Activated CD8-positive, alpha-beta memory T cell treated with anti-CD3 and anti-CD28 coated beads for 36 hours (primary cell): ENCODE measurements around the gene PTPRM. TPM values are rescaled to one million over a fixed set of nuclear protein-coding genes. Genes with fewer than 3 reads are reported as not detected.

ENCODE experiments used
- CTCF ChIA-PET: fragments of 350-600 bp; sonication (Branson Sonifier 250); formaldehyde crosslinking; loops from one replicate; lab custom pipeline; 2021; ENCODE audit warnings: antibody characterized with exemption; lab: Charles Lee
- POLR2A ChIA-PET: fragments of 350-600 bp; sonication (Branson Sonifier 250); formaldehyde crosslinking; loops from one replicate; lab custom pipeline; 2021; ENCODE audit warnings: antibody characterized with exemption; lab: Charles Lee
- total RNA-seq, 2 experiments: library from RNA; stranded (reverse); gene quantifications; one replicate each; pipeline ENCODE4 v1.2.3, GENCODE V29; 2021

PTPRM gene
- total RNA-seq, 2 experiments from 2014 or later: 3.5 to 4.1 TPM

DNA sequence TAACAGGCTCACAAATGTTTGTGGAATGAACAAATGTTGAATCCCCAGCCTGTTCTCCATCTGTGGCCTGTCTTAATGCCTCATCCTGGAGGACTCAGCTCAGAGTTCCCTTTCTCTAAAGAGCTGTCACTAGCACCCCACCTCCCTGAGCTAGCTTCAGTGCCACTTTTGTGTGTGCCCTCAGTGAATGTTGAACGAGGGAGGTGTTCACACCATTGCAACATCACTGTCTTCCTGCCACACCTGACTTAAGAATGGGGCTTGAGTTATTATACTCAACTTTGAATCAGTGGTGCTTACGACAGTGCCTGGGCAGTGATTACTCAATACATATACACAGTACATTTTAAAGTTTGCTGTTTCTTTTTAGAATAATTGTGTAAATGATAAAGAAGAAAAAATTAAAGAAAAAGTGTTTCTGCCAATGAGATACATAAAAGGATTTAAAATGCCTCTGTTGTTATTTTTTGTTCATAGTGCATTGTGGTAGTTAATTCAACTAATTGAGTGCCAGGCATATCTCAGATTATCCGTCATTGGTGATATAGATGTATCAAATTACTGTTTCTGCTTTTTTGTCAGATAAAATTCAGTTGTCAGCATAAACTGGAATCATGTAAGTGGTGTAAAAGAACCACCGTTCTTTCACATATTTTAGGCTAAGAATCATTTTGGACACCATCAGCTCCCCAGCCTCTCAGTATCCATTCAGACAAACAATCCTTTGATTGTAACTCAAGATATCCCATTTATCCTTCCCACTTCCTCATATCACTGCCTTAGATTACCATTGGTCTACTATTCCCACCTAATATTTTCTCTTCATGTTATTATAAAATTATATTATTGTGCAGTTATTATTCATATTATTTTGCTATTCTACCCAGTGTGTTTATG, 304.7 kb downstream of the PTPRM start:
- POLR2A ChIA-PET: no interaction called here
- CTCF ChIA-PET: no interaction called here

DNA sequence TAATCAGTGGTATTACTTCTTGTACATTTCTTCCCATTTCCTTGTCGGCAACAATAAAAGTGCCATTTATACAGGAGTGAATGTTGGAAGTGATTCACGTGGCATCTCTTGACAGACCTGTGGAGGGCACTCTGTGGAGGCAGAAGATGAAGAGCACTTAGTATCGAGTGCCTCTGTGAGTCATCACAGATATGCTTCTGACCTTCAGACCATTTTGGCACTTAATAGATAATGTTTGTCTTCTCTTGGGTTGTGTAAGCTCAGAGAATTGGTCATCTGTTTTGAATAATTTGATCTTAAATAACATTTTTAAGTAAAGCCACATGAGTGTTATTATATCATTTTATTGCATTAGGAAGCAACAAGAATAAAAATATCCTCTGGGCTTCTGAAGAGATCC, 305.5 kb downstream of the PTPRM start:
- CTCF ChIA-PET: no interaction called here
- POLR2A ChIA-PET: no interaction called here

- POLR2A ChIA-PET: no interaction called here
- CTCF ChIA-PET: interaction anchor here (0.6 kb wide), 1 partner anchor 186 kb away, joined by 4 read pairs; no protein-coding TSS in a partner anchor
Measured at GRCh38 chr18:7873316-7873715, 306.2 kb downstream of the PTPRM start.

DNA sequence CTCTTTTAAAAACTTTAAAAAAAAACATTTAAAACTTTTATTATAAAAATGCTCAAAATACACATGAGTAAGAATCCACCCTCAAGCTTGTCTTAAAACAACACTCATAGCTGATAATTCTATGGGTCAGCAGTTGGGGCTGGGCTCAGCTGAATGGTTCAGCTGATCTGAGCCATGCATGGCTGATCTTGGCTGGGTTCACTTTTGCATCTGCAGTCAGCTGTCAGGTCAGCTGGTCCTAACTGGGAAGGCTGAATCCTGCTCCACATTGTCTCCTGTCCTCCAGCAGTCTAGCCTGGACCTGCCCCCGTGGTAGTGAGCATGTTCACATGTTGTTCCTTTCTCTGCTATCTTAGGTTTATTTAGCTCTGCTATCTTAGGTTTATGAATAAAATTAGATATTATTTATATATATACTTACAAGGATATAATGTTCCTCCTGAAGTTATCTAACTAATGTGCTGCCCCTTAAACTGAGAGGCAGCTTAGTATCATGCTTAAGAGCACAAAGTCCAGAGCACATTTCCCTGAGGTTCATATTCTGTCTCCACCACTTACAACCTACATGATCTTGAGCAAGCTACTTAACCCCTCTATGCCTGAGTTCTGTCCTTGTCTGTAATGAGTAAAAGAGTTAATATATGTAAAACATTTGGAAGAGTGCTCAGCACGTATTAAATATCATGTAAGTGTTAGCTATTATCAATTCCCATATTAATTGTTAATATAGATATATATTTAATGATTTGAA, 309.4 kb downstream of the PTPRM start:
- CTCF ChIA-PET: no interaction called here
- POLR2A ChIA-PET: no interaction called here

- ChIA-PET POLR2A (no interaction called here), CTCF (no interaction called here)
Measured at GRCh38 chr18:7877609-7878008, 310.5 kb downstream of the PTPRM start.

DNA sequence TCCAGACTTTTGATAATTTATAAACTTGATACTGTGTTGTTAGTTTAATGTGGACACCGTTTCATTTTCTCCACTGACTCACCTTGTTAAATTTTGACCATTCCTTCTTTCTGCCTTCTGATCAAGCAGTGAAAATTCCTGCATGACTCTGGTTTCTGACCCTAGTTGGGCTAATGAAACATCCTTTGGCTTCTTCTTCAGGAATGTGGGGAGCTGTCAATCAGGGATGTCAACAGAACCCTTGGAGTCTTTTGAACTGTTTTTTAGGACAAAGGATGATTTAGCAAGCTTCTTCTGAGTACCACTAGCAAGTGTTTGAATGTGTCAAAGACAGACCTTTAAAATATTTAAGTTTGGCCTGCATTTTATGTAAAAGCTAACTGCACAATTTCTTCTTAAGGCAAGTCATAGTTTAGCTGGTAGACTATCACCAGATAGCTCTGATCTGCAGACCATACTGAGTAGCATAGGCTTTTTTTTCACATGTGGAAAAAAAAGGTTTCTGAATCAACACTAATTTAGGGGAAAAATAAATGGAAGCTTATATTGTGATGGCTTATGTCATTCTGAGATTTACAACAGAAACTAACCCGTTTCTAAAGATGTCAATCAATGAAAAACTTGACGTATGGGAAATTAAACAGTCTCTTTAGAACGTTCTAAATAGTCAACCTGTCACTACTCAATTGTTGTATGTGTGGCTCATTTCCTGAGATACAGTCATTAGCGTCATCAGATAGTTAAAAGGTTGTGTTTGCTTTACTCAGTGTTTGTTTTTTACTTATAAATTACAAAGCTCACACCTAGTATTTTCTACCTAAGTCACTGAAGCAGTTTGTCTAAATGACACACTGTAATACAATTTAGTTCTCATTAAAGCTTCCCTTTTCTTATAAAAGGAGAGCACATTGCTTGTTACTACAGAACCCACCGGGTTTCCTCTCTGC, 311.4 kb downstream of the PTPRM start:
- POLR2A ChIA-PET: no interaction called here
- CTCF ChIA-PET: no interaction called here

DNA sequence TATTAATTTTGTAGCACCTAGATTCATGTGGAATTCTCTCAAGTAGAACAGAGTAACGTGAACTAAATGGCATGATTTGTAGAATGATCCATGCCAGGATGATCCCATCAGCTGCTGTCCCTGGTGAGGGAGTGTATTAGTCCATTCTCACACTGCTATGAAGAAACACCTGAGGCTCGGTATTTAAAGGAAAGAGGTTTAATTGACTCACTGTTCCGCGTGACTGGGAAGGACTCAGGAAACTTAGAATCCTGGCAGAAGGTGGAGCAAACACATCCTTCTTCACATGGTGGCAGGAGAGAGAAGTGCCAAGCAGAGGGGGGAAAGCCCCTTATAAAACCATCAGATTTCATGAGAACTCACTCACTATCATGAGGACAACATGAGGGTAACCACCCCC, 312.6 kb downstream of the PTPRM start:
- POLR2A ChIA-PET: no interaction called here
- CTCF ChIA-PET: no interaction called here

- POLR2A ChIA-PET: no interaction called here
- CTCF ChIA-PET: interaction anchor here (0.9 kb wide), 1 partner anchor 20 kb away, joined by 3 read pairs; no protein-coding TSS in a partner anchor
Measured at GRCh38 chr18:7885865-7886264, 318.7 kb downstream of the PTPRM start.

- ChIA-PET POLR2A (no interaction called here), CTCF (interaction anchor here (0.9 kb wide), 1 partner anchor 19 kb away, joined by 3 read pairs; no protein-coding TSS in a partner anchor)
Measured at GRCh38 chr18:7886436-7886835, 319.3 kb downstream of the PTPRM start.

- POLR2A ChIA-PET: no interaction called here
- CTCF ChIA-PET: no interaction called here
Measured at GRCh38 chr18:7889515-7889914, 322.4 kb downstream of the PTPRM start.

DNA sequence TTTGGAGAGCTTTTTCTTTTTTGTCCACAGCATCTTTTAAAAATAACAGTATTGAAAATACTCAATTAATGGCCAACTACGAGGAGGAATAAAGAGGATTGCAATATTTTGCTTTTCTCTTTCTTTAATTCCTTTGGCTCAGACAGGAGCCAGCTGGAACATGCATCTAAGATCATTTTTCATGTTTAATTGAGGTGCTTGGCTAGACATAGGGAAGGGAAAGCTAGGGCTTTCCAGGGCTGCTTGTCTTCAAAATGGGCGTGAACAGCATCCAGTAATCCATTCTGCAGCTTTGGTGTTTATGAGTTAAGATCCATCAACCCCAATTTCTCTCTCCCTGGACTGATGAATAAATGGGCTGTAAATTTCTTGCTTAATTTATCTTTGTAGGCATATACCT, 323.0 kb downstream of the PTPRM start:
- POLR2A ChIA-PET: no interaction called here
- CTCF ChIA-PET: no interaction called here

GRCh38 chr18:7892556-7892955, 325.4 kb downstream of the PTPRM start:
- POLR2A ChIA-PET: no interaction called here
- CTCF ChIA-PET: no interaction called here

GRCh38 chr18:7894592-7894991, 327.5 kb downstream of the PTPRM start:
- POLR2A ChIA-PET: no interaction called here
- CTCF ChIA-PET: no interaction called here

DNA sequence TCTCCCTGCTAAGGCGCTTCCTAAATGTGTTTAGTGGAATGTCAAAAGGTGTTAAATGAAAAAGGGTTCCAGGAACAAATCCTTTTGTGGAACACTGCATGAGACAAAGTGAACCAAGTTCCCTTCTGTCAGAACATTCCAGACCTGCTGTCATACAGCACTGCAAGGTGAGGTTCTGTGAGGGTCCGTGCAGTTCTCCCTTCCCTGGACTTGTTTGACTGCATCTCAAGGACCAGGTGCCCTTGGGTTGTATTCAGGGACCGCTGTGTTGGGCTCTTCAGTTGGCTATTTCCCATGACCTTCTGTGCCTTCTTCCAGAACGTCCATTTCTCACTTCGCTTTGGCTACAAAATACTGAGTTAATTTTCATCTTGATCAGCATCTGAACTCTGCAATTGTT, 328.2 kb downstream of the PTPRM start:
- CTCF ChIA-PET: no interaction called here
- POLR2A ChIA-PET: no interaction called here

GRCh38 chr18:7896161-7896560, 329.0 kb downstream of the PTPRM start:
- POLR2A ChIA-PET: no interaction called here
- CTCF ChIA-PET: no interaction called here

DNA sequence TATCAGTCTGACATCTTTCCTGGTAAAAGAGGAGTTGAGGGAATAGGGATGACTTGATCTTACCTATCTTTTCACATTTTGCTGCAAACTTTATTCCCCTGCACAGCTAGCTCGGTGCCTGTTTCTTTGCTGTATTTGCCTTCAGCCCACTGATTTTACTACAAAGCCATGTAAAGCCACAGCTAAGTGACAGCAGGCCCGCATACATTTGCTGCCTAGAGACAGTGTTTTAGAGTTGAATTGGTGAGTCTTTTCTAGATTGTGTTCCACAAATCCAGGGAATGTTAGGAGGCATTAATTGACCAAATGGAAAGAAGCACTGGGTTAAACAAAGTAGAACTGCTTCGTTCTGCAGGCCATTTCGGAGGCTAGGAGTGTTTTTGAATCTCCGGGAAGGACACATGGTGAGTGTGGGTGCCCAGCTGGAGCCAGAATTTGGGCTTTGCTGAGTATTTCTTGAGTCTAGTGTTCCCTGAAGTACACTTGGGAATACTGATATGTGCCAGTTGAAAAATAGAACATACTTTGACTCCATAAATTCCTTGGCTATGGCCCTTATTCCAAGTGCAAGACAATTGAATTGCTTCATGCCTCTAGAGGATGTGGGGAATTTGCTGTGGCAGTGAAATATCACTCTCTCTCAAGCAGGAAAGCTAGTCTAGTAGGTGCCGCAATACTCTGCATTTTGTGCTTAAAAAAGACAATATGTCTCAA, 329.8 kb downstream of the PTPRM start:
- ChIA-PET POLR2A (no interaction called here), CTCF (interaction anchor here (0.6 kb wide), 1 partner anchor 85 kb away, joined by 3 read pairs; no protein-coding TSS in a partner anchor)

DNA sequence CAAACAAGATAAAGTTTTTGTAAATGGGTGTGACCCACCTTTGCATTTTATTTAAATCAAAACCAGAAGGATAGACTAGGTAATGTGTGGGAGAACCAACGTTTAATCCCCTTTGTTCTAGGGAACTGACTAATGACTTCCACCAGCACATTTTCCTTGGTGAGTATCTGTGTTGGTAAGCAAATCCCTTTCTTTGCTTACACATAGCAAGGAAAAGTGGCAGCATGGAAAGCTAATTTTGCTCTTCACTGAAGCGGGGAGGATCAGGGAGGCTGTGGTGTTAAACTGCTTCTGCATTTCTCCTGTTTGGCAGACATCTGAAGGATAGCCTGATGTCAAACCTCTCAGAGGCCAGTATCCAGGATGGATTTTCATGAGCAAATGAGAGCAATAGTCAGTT, 331.1 kb downstream of the PTPRM start:
- POLR2A ChIA-PET: no interaction called here
- CTCF ChIA-PET: no interaction called here

DNA sequence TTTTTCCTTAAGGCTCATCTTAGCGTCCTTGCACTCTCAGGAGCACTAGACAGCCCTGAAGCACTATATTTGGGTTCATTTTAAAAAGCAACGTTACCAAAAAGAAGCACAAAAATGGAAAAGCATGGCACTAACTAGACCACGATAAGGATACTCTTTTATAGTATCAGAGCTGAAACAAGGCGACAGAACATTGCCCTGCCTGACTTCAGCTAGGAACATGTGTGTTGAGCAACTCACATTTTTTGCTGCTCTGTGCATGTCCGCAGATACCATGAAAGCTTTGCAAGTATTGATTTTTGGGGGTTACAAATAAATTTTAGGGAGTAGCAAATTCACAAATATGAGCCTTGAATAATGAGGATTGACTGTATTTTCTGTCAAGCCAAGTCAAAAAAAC, 332.0 kb downstream of the PTPRM start:
- CTCF ChIA-PET: no interaction called here
- POLR2A ChIA-PET: no interaction called here

- ChIA-PET POLR2A (no interaction called here), CTCF (no interaction called here)
Measured at GRCh38 chr18:7900091-7900490, 333.0 kb downstream of the PTPRM start.
